RKO (cell line): ENCODE measurements around the gene CCDC190.
"Not testable (repeated sequence)": the region's sequence is repeated elsewhere in the genome, so short reads cannot be mapped to it uniquely, and the experiment has no call there.

ENCODE experiments used
- DNase-seq: peaks from one replicate; pipeline ENCODE4 v3.0.0-alpha.2; 2016; ENCODE audit warnings: low spot score

CCDC190 gene

GRCh38 chr1:162832470-162832869 lies 28.5 kb downstream of the CCDC190 start:
- DNase-seq = no peak

- DNase-seq = no peak
These were observed 31.7 kb downstream of the CCDC190 start for GRCh38 chr1:162829268-162829667.

GRCh38 chr1:162823771-162824525 lies 37.0 kb downstream of the CCDC190 start:
- DNase-seq = no peak

GRCh38 chr1:162823231-162823630 lies 37.7 kb downstream of the CCDC190 start:
- DNase-seq = no peak

- DNase-seq = no peak
These were observed 38.4 kb downstream of the CCDC190 start for GRCh38 chr1:162822391-162823200.

- not testable (repeated sequence) for DNase-seq
These were observed 42.3 kb downstream of the CCDC190 start for GRCh38 chr1:162818666-162819065.

- not testable (repeated sequence) for DNase-seq
These were observed 42.8 kb downstream of the CCDC190 start for GRCh38 chr1:162818136-162818535.

- DNase-seq = not testable (repeated sequence)
These were observed 48.6 kb downstream of the CCDC190 start for GRCh38 chr1:162812357-162812756.

- DNase-seq = not testable (repeated sequence)
These were observed 53.5 kb downstream of the CCDC190 start for GRCh38 chr1:162807503-162807902.
